CD14-positive monocyte (primary cell): ENCODE results near the gene CCDC110. TPM values are rescaled to one million over a fixed set of nuclear protein-coding genes. Genes with fewer than 3 reads are reported as not detected.

Experiments
- DNase-seq, 3 donors: peaks; one replicate each; pipeline ENCODE4 v3.0.0-alpha.2; 2011 to 2022
- H2AFZ ChIP-seq: 2 replicates; pipeline ENCODE4 v1.6.0; 2012; ENCODE audit warnings: mild to moderate bottlenecking, low read depth, low read length, inconsistent platforms; ENCODE audit not compliant: insufficient read depth, poor library complexity, severe bottlenecking
- H3K27ac ChIP-seq, 2 donors: 1 replicate in 1 of 2; 2 replicates in 1 of 2; pipeline ENCODE4 v1.5.1; 2012 to 2013; ENCODE audit warnings: low read length in 2 of 2, control low read depth in 1 of 2, inconsistent platforms in 1 of 2, low read depth in 1 of 2, mild to moderate bottlenecking in 1 of 2
- H3K27me3 ChIP-seq, 2 donors: one replicate each; pipeline versions ENCODE4 v1.6.0 to v1.6.1; 2011 to 2013; ENCODE audit warnings: low read length in 2 of 2; ENCODE audit not compliant: control insufficient read depth in 2 of 2, insufficient read depth in 2 of 2
- H3K36me3 ChIP-seq, 2 donors: replicated peaks in 1 of 2; 1 replicate in 1 of 2; 2 replicates in 1 of 2; pipeline versions ENCODE4 v1.5.1 to v1.6.1; 2012 to 2013; ENCODE audit warnings: low read length in 2 of 2, control low read depth in 1 of 2, inconsistent platforms in 1 of 2, mild to moderate bottlenecking in 1 of 2; ENCODE audit not compliant: insufficient read depth in 2 of 2, control insufficient read depth in 1 of 2
- H3K4me1 ChIP-seq, 2 donors: 1 replicate in 1 of 2; 2 replicates in 1 of 2; pipeline versions ENCODE4 v1.5.1 to v1.6.1; 2012 to 2013; ENCODE audit warnings: low read length in 2 of 2, control low read depth in 1 of 2, inconsistent platforms in 1 of 2, mild to moderate bottlenecking in 1 of 2, moderate library complexity in 1 of 2; ENCODE audit not compliant: insufficient read depth in 2 of 2, control insufficient read depth in 1 of 2
- H3K4me2 ChIP-seq: replicated peaks from 2 replicates; pipeline ENCODE3; 2012; ENCODE audit warnings: low read length, moderate library complexity, mild to moderate bottlenecking; ENCODE audit not compliant: poor library complexity, severe bottlenecking; ENCODE audit errors: extremely low read depth
- H3K4me3 ChIP-seq, 3 experiments: fragments of 200-600 bp in 1 of 3; sonication (generic) in 1 of 3; replicated peaks in 1 of 3; 1 replicate in 2 of 3; 2 replicates in 1 of 3; pipeline ENCODE4 v1.5.1; 2011 to 2013; ENCODE audit warnings: low read length in 3 of 3, mild to moderate bottlenecking in 3 of 3, control low read depth in 2 of 3, low read depth in 2 of 3, inconsistent platforms in 1 of 3, moderate library complexity in 1 of 3
- H3K79me2 ChIP-seq: 2 replicates; pipeline ENCODE4 v1.6.0; 2012; ENCODE audit warnings: mild to moderate bottlenecking, control low read depth, inconsistent platforms, low read length, moderate library complexity; ENCODE audit not compliant: insufficient read depth
- H3K9ac ChIP-seq: 2 replicates; pipeline ENCODE4 v1.6.0; 2017; ENCODE audit warnings: low read length, mild to moderate bottlenecking; ENCODE audit not compliant: insufficient read depth, poor library complexity, severe bottlenecking
- H3K9me3 ChIP-seq, 2 donors: replicated peaks in 1 of 2; 1 replicate in 1 of 2; 2 replicates in 1 of 2; pipeline versions ENCODE4 v1.5.1 to v1.6.1; 2012 to 2013; ENCODE audit warnings: low read length in 2 of 2, control low read depth in 1 of 2; ENCODE audit not compliant: control insufficient read depth in 1 of 2, insufficient read depth in 1 of 2
- H4K20me1 ChIP-seq: 2 replicates; pipeline ENCODE4 v1.6.0; 2012; ENCODE audit warnings: mild to moderate bottlenecking, low read length, control low read depth, moderate library complexity; ENCODE audit not compliant: insufficient read depth
- H3K27ac Mint-ChIP-seq, 7 donors: one replicate each; pipeline ENCODE4 v1.8.0; 2020; ENCODE audit warnings: mild to moderate bottlenecking in 7 of 7, mixed read lengths in 7 of 7, moderate library complexity in 6 of 7, inconsistent platforms in 2 of 7
- H3K27me3 Mint-ChIP-seq, 3 donors: one replicate each; pipeline ENCODE4 v1.8.0; 2021 to 2022; ENCODE audit warnings: low read depth in 3 of 3, mild to moderate bottlenecking in 3 of 3, mixed read lengths in 3 of 3, moderate library complexity in 3 of 3, inconsistent platforms in 1 of 3
- H3K36me3 Mint-ChIP-seq, 2 donors: one replicate each; pipeline ENCODE4 v1.8.0; 2020; ENCODE audit warnings: mixed read lengths in 2 of 2, inconsistent platforms in 1 of 2, mild to moderate bottlenecking in 1 of 2
- H3K4me1 Mint-ChIP-seq: one replicate; pipeline ENCODE4 v1.8.0; 2020; ENCODE audit warnings: mild to moderate bottlenecking, mixed read lengths
- H3K4me3 Mint-ChIP-seq, 2 donors: one replicate each; pipeline ENCODE4 v1.8.0; 2020; ENCODE audit warnings: mild to moderate bottlenecking in 2 of 2, mixed read lengths in 2 of 2, moderate library complexity in 1 of 2
- H3K9me3 Mint-ChIP-seq, 7 donors: one replicate each; pipeline ENCODE4 v1.8.0; 2020 to 2022; ENCODE audit warnings: mixed read lengths in 7 of 7, mild to moderate bottlenecking in 6 of 7, moderate library complexity in 6 of 7, inconsistent platforms in 2 of 7
- CTCF ChIP-seq: fragments of 200-600 bp; IDR thresholded peaks from one replicate; pipeline ENCODE4 v1.8.0; 2022; ENCODE audit warnings: antibody characterized with exemption, mild to moderate bottlenecking
- WGBS: methylation state at CpG from one replicate; pipeline ENCODE4 v1.1.5; 2013; ENCODE audit warnings: missing lambda C conversion rate; ENCODE audit not compliant: insufficient coverage; 5-methylcytosine and 5-hydroxymethylcytosine counted together
- intact Hi-C, 2 donors: fragments of 100-400 bp; cut with micrococcal nuclease; formaldehyde crosslinking; loops; one replicate each; pipeline versions ENCODE4 v1.15.0 to v1.15.1; 2023
- polyA minus RNA-seq: library from RNA; depleted of rRNA, polyadenylated mRNA; stranded (reverse); fragments of >200 nt; gene quantifications from 2 replicates; pipeline ENCODE4 v1.2.3, GENCODE V29; 2012
- polyA plus RNA-seq, 3 donors: library from polyadenylated mRNA; depleted of rRNA in 1 of 3; unstranded in 2 of 3; stranded (reverse) in 1 of 3; fragments of 300-500 nt in 2 of 3; fragments of >200 nt in 1 of 3; fragmentation: Illumina TruSeq in 2 of 3; gene quantifications; 1 replicate in 2 of 3; 2 replicates in 1 of 3; pipeline ENCODE4 v1.2.3, GENCODE V29; 2012 to 2021
- total RNA-seq, 12 experiments: library from RNA in 1 of 12; stranded (reverse) in 1 of 12; fragments of 120-200 nt in 1 of 12; gene quantifications; one replicate each; pipeline ENCODE4 v1.2.4 and lab custom pipeline; 2013 to 2026; ENCODE audit warnings: mixed read lengths in 6 of 12, inconsistent platforms in 1 of 12

CCDC110 gene
- not detected for total RNA-seq (2013)
- polyA plus RNA-seq (not detected), polyA minus RNA-seq (not detected in 2 replicates), total RNA-seq (lab: John Stamatoyannopoulos, UW) (0 to 2.2 (median 0.04) reads per million in 11 experiments)

- H3K9ac ChIP-seq: peak within 1 kb of the TSS; percentile 59
- peak; percentile 60 to 78 (median 69) for DNase-seq
- under 1% methylated on average over 80 of the region's 93 CpGs for WGBS
- H3K9me3 ChIP-seq: peaks cover 0 to 10% of the 10 kb centered on the region in 2 donors
- H3K4me1 ChIP-seq: peaks cover 10 to 11% of the 10 kb centered on the region in 2 donors
- no peaks in the 10 kb centered on the region for H3K79me2 ChIP-seq
- peaks cover 33 to 62% of the 10 kb centered on the region in 2 donors for H3K27me3 ChIP-seq
- Mint-ChIP-seq H3K36me3 (peaks cover 1 to 3% of the 10 kb centered on the region in 2 donors), H3K9me3 (peaks cover 0 to 24% (median 10%) of the 10 kb centered on the region in 7 donors), H3K27me3 (peaks cover 51 to 68% (median 60%) of the 10 kb centered on the region in 3 donors), H3K4me3 (peak within 1 kb of the TSS; percentile 78 to 92), H3K4me1 (peaks cover 10% of the 10 kb centered on the region), H3K27ac (peak within 1 kb of the TSS in 3 of 7 donors; percentile 43 to 75 (median 58))
- intact Hi-C loops: no loop called here
- H3K4me3 ChIP-seq: peak within 1 kb of the TSS; percentile 41 to 77 (median 75)
- peak; percentile 42 for TF ChIP-seq CTCF
- peak within 1 kb of the TSS; percentile 88 for H3K4me2 ChIP-seq
- no peak within 1 kb of the TSS for H3K27ac ChIP-seq
- no peaks in the 10 kb centered on the region for H3K36me3 ChIP-seq
- peak within 1 kb of the TSS; percentile 82 for H2AFZ ChIP-seq
- no peaks in the 10 kb centered on the region for H4K20me1 ChIP-seq
Observed at GRCh38 chr4:185471235-185472102, at the start of gene CCDC110. Gene CCDC110 (minus strand): TSS chr4:185471733. CDS start chr4:185471683, 50 bp downstream.

GRCh38 chr4:185520119-185520518 is 48.6 kb upstream of the CCDC110 start:
- H3K4me1 ChIP-seq: no peaks in the 10 kb centered on the region
- H3K36me3 ChIP-seq: no peaks in the 10 kb centered on the region
- Mint-ChIP-seq H3K4me1 (no peaks in the 10 kb centered on the region), H3K9me3 (peaks cover 0 to 2% (median 0%) of the 10 kb centered on the region in 7 donors), H3K27me3 (peaks cover 27 to 67% (median 31%) of the 10 kb centered on the region in 3 donors), H3K36me3 (no peaks in the 10 kb centered on the region), H3K4me3 (peak overlapping the region in 1 of 2 donors; percentile 12), H3K27ac (no peak overlapping the region)
- no peaks in the 10 kb centered on the region for H4K20me1 ChIP-seq
- WGBS: 65% methylated on average over 2 of the region's 4 CpGs
- H3K27ac ChIP-seq: no peak overlapping the region
- no peak overlapping the region for H3K9ac ChIP-seq
- no peak overlapping the region for H2AFZ ChIP-seq
- no peak overlapping the region for H3K4me2 ChIP-seq
- intact Hi-C loops: no loop called here
- H3K79me2 ChIP-seq: no peaks in the 10 kb centered on the region
- H3K4me3 ChIP-seq: no peak overlapping the region
- TF ChIP-seq CTCF: no peak
- peaks cover 58 to 70% of the 10 kb centered on the region in 2 donors for H3K27me3 ChIP-seq
- no peaks in the 10 kb centered on the region for H3K9me3 ChIP-seq
- DNase-seq: no peak
